Measurements from ENCODE around the gene COX6B2.

Gene COX6B2

GRCh38 chr19:55358493-55358892 lies 4.0 kb upstream of the COX6B2 start:
- Histone ChIP-seq H3K27ac (no peak overlapping the region), H3K9ac (ENCODE audit: insufficient read length) (no peak overlapping the region), H3K4me3 (no peak overlapping the region), H3K36me3 (ENCODE audit: insufficient read depth, low read length) (no peaks in the 10 kb centered on the region), H3K9me3 (ENCODE audit: low read depth, low read length) (no peaks in the 10 kb centered on the region)
- no peak for TF ChIP-seq FOXP2 (optimal IDR thresholded peaks at IDR 0.05; ENCODE audit: control extremely low read depth, extremely low read length, insufficient read depth)
- no peak for TF ChIP-seq POLR2AphosphoS5 (IDR thresholded peaks at IDR 0.05; ENCODE audit: borderline replicate concordance, low read depth, low read length)
- no peak for TF ChIP-seq EZH2 (IDR thresholded peaks at IDR 0.05)
- DNase-seq (ENCODE audit: low read depth, low spot score) = no peak

DNA sequence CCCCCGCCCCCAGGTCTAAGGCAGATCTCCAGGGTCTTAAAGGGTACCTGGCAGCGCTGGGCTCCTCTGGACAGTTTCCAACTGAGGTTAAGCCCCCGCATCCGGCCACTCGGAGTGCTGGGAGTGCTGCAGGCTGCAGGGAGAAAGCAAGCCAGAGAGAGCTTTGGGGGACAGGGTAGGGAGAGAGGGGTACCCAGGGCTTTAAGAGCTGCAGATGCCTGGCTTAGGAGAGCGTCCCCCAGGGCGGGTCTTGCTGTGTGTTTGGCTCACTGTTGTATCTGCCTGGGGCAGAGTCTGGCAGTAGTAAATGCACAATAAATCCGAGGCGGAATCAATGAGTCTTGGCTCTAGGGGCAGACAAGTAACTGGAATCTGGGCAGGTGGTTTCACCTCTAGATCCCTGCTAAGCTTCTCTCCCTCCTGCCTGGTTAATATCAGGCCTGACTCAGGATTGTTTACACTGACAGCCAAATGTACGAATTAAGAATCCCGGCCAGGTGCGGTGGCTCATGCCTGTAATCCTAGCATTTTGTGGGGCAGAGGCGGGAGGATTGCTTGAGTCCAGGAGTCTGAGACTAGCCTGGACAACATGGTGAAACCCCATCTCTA lies 798 bp upstream of the COX6B2 start:
- no peak for TF ChIP-seq FOXP2 (optimal IDR thresholded peaks at IDR 0.05; ENCODE audit: control extremely low read depth, extremely low read length, insufficient read depth)
- H3K9ac ChIP-seq (ENCODE audit: insufficient read length) = no peak overlapping the region
- no peaks in the 10 kb centered on the region for H3K36me3 ChIP-seq (ENCODE audit: insufficient read depth, low read length)
- no peak overlapping the region for H3K4me3 ChIP-seq
- no peaks in the 10 kb centered on the region for H3K9me3 ChIP-seq (ENCODE audit: low read depth, low read length)
- no peak overlapping the region for H3K27ac ChIP-seq
- no peak for DNase-seq (ENCODE audit: low read depth, low spot score)

GRCh38 chr19:55353803-55354697 lies 469 bp downstream of the COX6B2 start:
- TF ChIP-seq FOXP2 (optimal IDR thresholded peaks at IDR 0.05; ENCODE audit: control extremely low read depth, extremely low read length, insufficient read depth) = no peak
- no peaks in the 10 kb centered on the region for H3K36me3 ChIP-seq (ENCODE audit: insufficient read depth, low read length)
- no peak overlapping the region for H3K27ac ChIP-seq
- peak overlapping the region; percentile 26 for H3K9ac ChIP-seq (ENCODE audit: insufficient read length)
- peak overlapping the region; percentile 82 for H3K4me3 ChIP-seq
- H3K9me3 ChIP-seq (ENCODE audit: low read depth, low read length) = no peaks in the 10 kb centered on the region
- no peak for DNase-seq (ENCODE audit: low read depth, low spot score)

DNA sequence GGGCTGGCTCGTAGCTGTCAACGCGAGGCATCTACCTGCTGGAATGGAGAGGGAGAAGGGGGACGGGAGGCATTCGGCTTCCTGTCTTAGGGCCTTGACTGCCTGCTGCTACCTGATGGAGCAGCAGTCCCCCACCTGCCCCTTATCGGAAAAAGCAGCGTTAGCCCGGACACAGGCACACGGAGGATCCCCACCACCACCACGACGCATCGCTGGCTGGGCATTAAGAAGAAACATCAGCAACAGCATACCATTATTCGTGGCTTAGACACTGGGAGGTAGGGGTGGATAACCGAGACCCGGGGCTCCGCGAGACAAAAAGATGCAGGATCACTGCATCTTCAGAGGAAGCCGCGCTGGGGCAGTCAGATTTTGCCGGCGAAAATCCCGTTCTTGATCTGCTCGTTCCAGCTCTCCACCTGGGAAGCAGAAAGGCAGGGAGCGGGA lies 1.1 kb downstream of the COX6B2 start:
- peak overlapping the region; percentile 26 for H3K9ac ChIP-seq (ENCODE audit: insufficient read length)
- H3K4me3 ChIP-seq = peak overlapping the region; percentile 82
- no peak for TF ChIP-seq POLR2AphosphoS5 (IDR thresholded peaks at IDR 0.05; ENCODE audit: borderline replicate concordance, low read depth, low read length)
- H3K36me3 ChIP-seq (ENCODE audit: insufficient read depth, low read length) = no peaks in the 10 kb centered on the region
- no peak overlapping the region for H3K27ac ChIP-seq
- no peaks in the 10 kb centered on the region for H3K9me3 ChIP-seq (ENCODE audit: low read depth, low read length)
- DNase-seq (ENCODE audit: low read depth, low spot score) = no peak

DNA sequence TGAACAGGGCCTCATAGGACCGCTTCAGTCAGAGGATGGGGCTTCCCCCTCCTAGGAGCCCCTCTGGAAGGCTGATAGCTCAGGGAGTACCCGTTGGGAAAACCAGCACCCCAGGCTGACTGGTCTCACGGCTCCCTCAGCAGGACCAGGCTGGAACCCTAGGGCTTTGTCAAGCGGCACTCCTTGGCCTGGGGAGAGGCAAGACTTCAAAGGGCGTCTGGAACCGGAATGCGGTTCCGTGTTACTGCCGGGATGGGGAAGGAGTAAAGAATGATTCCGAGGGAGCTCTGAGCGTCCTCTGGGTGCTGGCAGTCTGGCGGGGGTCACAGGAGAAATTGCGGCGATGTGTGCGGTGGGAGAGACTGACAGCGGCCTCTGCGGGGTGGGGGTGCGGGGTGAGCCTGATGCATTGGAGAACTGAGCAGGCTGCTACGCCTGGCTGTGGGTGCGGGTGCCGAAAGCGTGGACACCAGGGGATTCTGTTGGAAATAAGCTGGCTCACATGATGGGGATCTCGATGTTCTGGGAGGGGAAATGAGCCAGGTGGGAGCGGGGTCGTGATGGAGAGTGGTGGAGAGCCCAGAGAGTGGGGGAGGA lies 1.9 kb downstream of the COX6B2 start:
- Histone ChIP-seq H3K9me3 (ENCODE audit: low read depth, low read length) (no peaks in the 10 kb centered on the region), H3K27ac (no peak overlapping the region), H3K4me3 (no peak overlapping the region), H3K36me3 (ENCODE audit: insufficient read depth, low read length) (no peaks in the 10 kb centered on the region), H3K9ac (ENCODE audit: insufficient read length) (no peak overlapping the region)
- TF ChIP-seq POLR2AphosphoS5 (IDR thresholded peaks at IDR 0.05; ENCODE audit: borderline replicate concordance, low read depth, low read length) (no peak), EZH2 (IDR thresholded peaks at IDR 0.05) (no peak), FOXP2 (optimal IDR thresholded peaks at IDR 0.05; ENCODE audit: control extremely low read depth, extremely low read length, insufficient read depth) (no peak)
- DNase-seq (ENCODE audit: low read depth, low spot score) = no peak

DNA sequence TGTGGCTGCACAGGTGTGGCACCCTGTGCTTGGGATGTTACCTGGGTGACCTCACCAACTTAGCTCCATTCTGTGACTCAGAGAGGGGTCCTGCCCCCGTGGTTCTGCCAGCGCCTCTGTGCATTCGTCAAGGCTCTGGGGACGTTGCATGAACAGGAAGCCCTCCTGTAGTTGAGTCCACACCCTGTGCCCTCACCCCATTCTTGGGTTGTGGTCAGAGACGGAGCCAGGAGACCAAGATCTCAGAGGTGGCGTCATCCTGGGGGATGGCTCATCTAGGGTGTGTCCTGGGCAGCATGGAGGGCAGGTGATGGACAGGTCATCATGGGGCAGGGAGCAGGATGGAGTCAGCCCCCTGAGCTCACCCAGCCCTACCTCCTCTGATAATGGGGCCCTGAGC lies 2.5 kb downstream of the COX6B2 start:
- Histone ChIP-seq H3K9ac (ENCODE audit: insufficient read length) (no peak overlapping the region), H3K4me3 (no peak overlapping the region), H3K36me3 (ENCODE audit: insufficient read depth, low read length) (no peaks in the 10 kb centered on the region), H3K27ac (no peak overlapping the region), H3K9me3 (ENCODE audit: low read depth, low read length) (no peaks in the 10 kb centered on the region)
- no peak for DNase-seq (ENCODE audit: low read depth, low spot score)
- no peak for TF ChIP-seq EZH2 (IDR thresholded peaks at IDR 0.05)
- no peak for TF ChIP-seq FOXP2 (optimal IDR thresholded peaks at IDR 0.05; ENCODE audit: control extremely low read depth, extremely low read length, insufficient read depth)
- no peak for TF ChIP-seq POLR2AphosphoS5 (IDR thresholded peaks at IDR 0.05; ENCODE audit: borderline replicate concordance, low read depth, low read length)

GRCh38 chr19:55350620-55351315 lies 3.8 kb downstream of the COX6B2 start:
- Histone ChIP-seq H3K27ac (no peak overlapping the region), H3K9ac (ENCODE audit: insufficient read length) (no peak overlapping the region), H3K9me3 (ENCODE audit: low read depth, low read length) (no peaks in the 10 kb centered on the region), H3K4me3 (no peak overlapping the region), H3K36me3 (ENCODE audit: insufficient read depth, low read length) (no peaks in the 10 kb centered on the region)
- TF ChIP-seq FOXP2 (optimal IDR thresholded peaks at IDR 0.05; ENCODE audit: control extremely low read depth, extremely low read length, insufficient read depth) = no peak
- TF ChIP-seq POLR2AphosphoS5 (IDR thresholded peaks at IDR 0.05; ENCODE audit: borderline replicate concordance, low read depth, low read length) = 0 out of 2 replicates have a peak, but pooled peaks have one; percentile 1
- DNase-seq (ENCODE audit: low read depth, low spot score) = no peak

DNA sequence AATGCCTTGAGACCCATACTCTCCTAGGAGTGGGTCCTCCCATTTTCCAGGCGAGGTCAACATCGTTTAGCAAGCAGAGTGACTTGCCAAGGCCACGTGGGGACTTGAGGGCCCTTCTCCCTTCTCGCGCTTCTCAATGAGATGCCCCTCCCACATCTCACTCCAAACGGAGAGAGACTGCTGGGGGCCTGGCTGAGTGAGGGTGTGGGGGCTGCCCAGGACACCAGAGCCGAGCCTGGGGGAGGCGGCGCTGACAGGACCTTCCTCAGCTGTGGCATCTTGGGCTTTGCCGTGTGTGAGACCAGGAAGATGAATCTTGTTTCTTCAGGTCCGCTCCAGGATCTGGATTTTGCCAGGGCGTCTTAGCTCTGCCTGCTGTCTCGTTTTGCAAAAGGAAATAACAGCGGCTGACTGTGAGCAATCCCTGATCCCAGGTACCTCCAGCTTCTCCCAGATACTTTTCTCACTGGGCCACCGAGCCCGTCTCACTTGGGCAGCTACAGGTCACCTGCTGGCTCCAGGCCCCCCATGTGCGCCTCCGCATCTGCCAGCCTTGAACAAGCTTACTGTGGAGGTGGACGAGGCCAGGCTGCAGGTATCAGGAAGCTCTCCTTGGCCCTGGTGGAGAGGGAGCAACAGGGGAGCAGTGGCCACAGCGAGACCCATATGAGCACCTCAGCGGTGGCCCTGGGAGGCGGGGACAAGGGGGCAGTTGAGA lies 6.0 kb downstream of the COX6B2 start:
- no peak overlapping the region for H3K9ac ChIP-seq (ENCODE audit: insufficient read length)
- no peaks in the 10 kb centered on the region; the same call in 1 of the 2 replicates for H3K36me3 ChIP-seq (ENCODE audit: insufficient read depth, low read length)
- H3K4me3 ChIP-seq = no peak overlapping the region
- H3K27ac ChIP-seq = peak overlapping the region; percentile 40; the same call in 1 of the 2 replicates
- no peak for DNase-seq (ENCODE audit: low read depth, low spot score)
- TF ChIP-seq EZH2 (IDR thresholded peaks at IDR 0.05) (no peak), FOXP2 (optimal IDR thresholded peaks at IDR 0.05; ENCODE audit: control extremely low read depth, extremely low read length, insufficient read depth) (no peak), POLR2AphosphoS5 (IDR thresholded peaks at IDR 0.05; ENCODE audit: borderline replicate concordance, low read depth, low read length) (no peak)
- no peaks in the 10 kb centered on the region for H3K9me3 ChIP-seq (ENCODE audit: low read depth, low read length)

Measured in SK-N-MC (cell line).